Keratinocyte (primary cell): ENCODE data around the gene NPTXR.

Experiments used
- EZH2 ChIP-seq: IDR thresholded peaks from one replicate; pipeline ENCODE4 v1.6.1; 2012; ENCODE audit warnings: inconsistent platforms, mild to moderate bottlenecking, low read length, moderate library complexity
- TF ChIP-seq, protein P1 (sequence below), 3 experiments: IDR thresholded peaks in 1 of 3; conservative IDR thresholded peaks in 1 of 3; optimal IDR thresholded peaks in 1 of 3; 2 replicates in 2 of 3; 3 replicates in 1 of 3; pipeline versions ENCODE3 to v1.5.1; 2011; ENCODE audit warnings: low read length in 3 of 3, mild to moderate bottlenecking in 3 of 3, moderate library complexity in 2 of 3, control low read depth in 1 of 3, inconsistent platforms in 1 of 3; ENCODE audit not compliant: insufficient read depth in 2 of 3; ENCODE audit errors: extremely low read depth in 1 of 3

DNA sequence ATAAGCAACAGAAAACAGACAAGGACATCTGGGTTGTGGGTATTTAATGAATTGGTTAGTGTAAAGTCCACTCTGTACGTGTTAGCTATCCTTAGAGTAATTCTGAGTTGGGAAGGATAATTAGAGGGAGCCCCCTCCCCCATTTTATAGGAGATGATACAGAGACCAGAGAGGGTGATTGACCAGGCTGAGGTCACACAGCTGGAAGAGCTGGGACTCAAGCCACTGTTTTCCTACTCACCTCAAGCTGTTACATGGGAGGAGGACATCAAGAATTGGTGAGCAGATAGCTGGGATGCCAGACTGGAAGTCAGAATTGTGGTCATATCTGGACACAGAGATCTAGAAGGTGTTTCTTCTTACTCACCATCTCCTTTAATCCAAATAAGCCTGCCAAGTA, 8.7 kb upstream of the NPTXR start:
- TF ChIP-seq, protein P1, sequence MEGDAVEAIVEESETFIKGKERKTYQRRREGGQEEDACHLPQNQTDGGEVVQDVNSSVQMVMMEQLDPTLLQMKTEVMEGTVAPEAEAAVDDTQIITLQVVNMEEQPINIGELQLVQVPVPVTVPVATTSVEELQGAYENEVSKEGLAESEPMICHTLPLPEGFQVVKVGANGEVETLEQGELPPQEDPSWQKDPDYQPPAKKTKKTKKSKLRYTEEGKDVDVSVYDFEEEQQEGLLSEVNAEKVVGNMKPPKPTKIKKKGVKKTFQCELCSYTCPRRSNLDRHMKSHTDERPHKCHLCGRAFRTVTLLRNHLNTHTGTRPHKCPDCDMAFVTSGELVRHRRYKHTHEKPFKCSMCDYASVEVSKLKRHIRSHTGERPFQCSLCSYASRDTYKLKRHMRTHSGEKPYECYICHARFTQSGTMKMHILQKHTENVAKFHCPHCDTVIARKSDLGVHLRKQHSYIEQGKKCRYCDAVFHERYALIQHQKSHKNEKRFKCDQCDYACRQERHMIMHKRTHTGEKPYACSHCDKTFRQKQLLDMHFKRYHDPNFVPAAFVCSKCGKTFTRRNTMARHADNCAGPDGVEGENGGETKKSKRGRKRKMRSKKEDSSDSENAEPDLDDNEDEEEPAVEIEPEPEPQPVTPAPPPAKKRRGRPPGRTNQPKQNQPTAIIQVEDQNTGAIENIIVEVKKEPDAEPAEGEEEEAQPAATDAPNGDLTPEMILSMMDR (optimal IDR thresholded peaks at IDR 0.05 in 1 of 3, IDR thresholded peaks at IDR 0.05 in 1 of 3, conservative IDR thresholded peaks at IDR 0.05 in 1 of 3; ENCODE audit: extremely low read depth in 1 of 3, insufficient read depth in 2 of 3, low read length in 3 of 3) = no peak
- TF ChIP-seq EZH2 = no peak
